Ovary (tissue), 3 donors: ENCODE results near the gene SCARF2.

Source experiments
- EP300 ChIP-seq: sonication (generic); formaldehyde crosslinking; IDR thresholded peaks from one replicate; pipeline ENCODE4 v1.6.1; 2017; ENCODE audit warnings: antibody characterized with exemption
- TF ChIP-seq, protein P1 (sequence below), 3 donors: fragments of 450-650 bp in 2 of 3; fragments of 200-600 bp in 1 of 3; IDR thresholded peaks; one replicate each; pipeline versions ENCODE4 v1.5.1 to v1.8.0; 2016 to 2022; ENCODE audit warnings: antibody characterized with exemption in 3 of 3, mild to moderate bottlenecking in 1 of 3
- donor health status: DM: no; HTN: no; CAD: no.

DNA sequence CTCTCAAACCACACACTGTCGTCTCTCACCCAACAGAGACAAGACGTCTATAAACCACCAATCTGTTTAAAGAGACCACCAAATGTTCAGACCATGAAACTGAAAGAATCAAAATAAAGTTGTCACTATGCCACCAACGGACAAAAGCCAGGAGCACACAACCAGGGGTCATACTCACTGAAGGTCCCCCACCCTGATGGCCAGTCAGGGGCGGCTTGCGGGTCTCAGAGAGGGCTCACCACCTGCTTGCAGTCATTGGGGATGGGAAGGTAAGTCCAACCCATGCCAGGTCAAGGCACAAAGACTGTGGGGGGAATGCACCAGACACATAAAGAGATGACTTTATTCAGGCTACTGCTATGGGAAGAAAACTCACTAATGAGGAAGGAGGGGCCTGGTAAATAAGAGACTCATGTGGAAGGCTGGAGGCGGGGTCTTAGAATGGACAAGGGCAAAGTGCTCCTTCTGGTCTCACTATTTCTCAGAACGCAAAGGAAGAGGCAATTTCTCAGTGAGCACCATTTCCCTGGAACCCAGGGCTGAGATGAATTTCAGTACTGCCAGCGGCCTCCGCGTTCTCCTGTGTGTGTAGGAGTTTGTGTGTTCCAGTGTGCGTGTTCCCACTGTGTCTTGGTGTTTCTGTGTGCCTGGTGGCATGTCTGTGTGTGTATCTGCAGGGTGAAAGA, 17.3 kb downstream of the SCARF2 start:
- TF ChIP-seq, protein P1, sequence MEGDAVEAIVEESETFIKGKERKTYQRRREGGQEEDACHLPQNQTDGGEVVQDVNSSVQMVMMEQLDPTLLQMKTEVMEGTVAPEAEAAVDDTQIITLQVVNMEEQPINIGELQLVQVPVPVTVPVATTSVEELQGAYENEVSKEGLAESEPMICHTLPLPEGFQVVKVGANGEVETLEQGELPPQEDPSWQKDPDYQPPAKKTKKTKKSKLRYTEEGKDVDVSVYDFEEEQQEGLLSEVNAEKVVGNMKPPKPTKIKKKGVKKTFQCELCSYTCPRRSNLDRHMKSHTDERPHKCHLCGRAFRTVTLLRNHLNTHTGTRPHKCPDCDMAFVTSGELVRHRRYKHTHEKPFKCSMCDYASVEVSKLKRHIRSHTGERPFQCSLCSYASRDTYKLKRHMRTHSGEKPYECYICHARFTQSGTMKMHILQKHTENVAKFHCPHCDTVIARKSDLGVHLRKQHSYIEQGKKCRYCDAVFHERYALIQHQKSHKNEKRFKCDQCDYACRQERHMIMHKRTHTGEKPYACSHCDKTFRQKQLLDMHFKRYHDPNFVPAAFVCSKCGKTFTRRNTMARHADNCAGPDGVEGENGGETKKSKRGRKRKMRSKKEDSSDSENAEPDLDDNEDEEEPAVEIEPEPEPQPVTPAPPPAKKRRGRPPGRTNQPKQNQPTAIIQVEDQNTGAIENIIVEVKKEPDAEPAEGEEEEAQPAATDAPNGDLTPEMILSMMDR (IDR thresholded peaks at IDR 0.05), result no peak
- TF ChIP-seq EP300, result no peak
